GM13976 (cell line): ENCODE data around the gene SUGCT.

Experiments
- DNase-seq: peaks from one replicate; pipeline ENCODE4 v3.0.0; 2012; ENCODE audit warnings: low spot score
- in situ Hi-C: fragments of 300-500 bp; cut with MboI; formaldehyde crosslinking; loops from one replicate; pipeline ENCODE4 v1.12.0; 2022; ENCODE audit warnings: low sequenced_read_pairs, mixed read lengths, inconsistent platforms; ENCODE audit not compliant: unreplicated experiment
- TF ChIP-seq, protein P1 (sequence below): IDR thresholded peaks from 2 replicates; pipeline ENCODE4 v1.5.1; 2012; ENCODE audit warnings: borderline replicate concordance, mild to moderate bottlenecking; ENCODE audit not compliant: insufficient read depth; ENCODE audit errors: extremely low read depth, missing control alignments, control extremely low read depth

SUGCT gene

DNA sequence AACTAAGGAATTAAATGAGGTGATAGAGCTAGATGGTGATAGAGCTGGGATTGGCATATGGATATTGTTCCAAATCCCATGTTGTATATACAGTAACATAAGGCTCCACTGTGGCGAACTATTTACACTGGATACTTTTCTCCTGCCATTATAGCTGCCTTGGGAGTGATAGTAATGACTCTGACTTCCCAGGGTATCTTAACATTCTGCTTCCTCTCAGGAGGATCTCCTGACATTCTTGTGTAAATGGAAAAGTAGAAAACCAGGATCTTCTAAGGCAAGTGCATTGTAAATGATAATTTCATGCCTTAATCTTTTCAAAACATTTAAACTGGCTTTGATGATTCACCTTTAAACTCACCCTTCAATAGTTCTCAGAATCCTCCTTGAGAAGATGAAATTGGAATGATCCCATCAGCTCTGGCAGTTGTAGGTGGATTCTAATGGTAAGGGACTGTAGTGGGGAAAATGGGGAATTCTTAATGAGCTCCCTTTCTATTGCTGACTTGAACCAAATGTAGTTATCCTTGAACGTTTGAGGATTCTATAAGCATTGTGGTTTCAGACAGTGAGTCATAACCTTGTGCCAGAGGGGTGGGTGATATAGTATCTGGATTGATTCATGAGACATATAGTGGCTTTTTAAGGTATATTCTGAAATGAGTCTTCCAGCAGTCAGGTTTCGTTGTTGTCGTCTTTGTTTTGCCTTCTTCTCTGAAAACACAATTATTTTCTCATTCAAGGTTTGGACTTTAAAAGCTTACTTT is 450.0 kb downstream of the SUGCT start:
- in situ Hi-C loops = no loop called here
- TF ChIP-seq, protein P1, sequence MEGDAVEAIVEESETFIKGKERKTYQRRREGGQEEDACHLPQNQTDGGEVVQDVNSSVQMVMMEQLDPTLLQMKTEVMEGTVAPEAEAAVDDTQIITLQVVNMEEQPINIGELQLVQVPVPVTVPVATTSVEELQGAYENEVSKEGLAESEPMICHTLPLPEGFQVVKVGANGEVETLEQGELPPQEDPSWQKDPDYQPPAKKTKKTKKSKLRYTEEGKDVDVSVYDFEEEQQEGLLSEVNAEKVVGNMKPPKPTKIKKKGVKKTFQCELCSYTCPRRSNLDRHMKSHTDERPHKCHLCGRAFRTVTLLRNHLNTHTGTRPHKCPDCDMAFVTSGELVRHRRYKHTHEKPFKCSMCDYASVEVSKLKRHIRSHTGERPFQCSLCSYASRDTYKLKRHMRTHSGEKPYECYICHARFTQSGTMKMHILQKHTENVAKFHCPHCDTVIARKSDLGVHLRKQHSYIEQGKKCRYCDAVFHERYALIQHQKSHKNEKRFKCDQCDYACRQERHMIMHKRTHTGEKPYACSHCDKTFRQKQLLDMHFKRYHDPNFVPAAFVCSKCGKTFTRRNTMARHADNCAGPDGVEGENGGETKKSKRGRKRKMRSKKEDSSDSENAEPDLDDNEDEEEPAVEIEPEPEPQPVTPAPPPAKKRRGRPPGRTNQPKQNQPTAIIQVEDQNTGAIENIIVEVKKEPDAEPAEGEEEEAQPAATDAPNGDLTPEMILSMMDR = no peak
- no peak for DNase-seq

DNA sequence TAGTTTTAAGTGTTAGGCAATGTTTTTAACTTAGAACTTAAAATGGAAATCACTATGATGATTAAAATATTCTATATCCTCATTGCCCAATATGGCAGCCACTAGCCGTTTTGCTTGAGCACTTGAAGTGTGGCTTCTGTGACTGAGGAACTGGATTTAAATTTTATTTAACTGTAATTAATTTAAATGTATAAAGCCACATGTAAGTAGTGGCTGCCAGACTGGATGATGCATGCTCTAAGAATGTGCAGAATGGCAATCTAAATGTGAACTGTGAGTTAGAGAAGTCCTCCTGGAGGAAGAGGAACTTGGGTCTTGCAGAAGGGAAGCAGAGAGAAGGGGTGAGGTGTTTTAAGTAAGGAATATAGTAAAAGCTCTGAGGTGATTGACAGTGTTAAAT is 451.4 kb downstream of the SUGCT start:
- TF ChIP-seq, protein P1 = no peak
- in situ Hi-C loops = no loop called here
- no peak for DNase-seq

DNA sequence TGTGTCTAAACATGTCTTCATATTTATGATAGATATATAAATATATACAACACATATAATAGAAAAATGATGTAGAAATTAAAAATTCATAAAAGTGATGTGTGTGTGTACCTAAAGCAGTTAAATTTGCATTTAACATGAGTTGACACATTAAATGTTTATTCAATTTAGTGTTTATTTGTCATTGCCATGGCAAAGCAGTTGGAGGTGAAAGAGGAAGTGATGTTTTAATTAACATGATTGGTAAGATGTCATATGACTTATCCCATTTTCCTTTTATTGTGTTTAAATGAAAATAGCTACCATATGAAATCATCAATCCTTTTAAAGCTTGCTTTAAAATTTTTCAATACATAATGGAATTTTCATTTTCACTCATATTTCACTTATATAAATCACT is 452.6 kb downstream of the SUGCT start:
- TF ChIP-seq, protein P1 = no peak
- in situ Hi-C loops = no loop called here
- DNase-seq = no peak

DNA sequence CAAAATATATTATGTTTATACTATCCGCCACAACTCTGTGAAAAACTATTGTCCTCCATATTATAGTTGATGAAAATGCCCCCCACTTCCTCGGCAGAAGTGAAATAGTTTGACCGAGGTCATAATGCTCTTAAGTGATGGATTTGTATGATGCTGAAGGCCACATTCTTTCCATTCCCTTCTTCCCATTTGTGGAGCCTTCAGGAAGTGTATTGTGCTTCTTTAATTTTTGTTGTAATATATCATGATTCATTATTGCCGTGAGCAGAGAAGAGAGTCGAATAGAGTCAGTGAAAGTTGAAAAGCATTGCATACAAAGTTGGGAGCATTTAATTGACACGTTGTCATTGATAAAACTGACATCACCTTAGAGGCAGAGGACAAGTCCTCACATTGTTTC is 460.3 kb downstream of the SUGCT start:
- TF ChIP-seq, protein P1 = no peak
- DNase-seq = no peak
- in situ Hi-C loops = no loop called here

DNA sequence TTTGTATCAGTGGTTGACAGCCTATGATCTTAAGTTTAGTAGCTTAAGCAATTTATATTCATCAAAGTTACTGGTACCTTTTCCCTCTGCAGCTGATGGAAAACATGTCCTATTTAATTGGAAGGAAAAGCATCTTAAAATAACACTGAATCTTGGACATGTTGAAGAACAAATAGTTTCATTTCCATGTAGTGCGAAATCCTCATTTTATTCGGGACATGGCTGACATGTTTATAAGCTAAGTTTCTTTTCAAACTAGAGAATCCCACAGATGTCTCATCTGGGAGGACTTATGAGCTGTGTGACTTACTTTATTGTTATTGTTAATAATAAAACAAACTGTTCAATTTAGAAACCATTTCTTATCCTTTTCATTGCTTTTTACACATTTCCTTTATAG is 461.0 kb downstream of the SUGCT start:
- no peak for DNase-seq
- TF ChIP-seq, protein P1 = no peak
- in situ Hi-C loops = no loop called here

DNA sequence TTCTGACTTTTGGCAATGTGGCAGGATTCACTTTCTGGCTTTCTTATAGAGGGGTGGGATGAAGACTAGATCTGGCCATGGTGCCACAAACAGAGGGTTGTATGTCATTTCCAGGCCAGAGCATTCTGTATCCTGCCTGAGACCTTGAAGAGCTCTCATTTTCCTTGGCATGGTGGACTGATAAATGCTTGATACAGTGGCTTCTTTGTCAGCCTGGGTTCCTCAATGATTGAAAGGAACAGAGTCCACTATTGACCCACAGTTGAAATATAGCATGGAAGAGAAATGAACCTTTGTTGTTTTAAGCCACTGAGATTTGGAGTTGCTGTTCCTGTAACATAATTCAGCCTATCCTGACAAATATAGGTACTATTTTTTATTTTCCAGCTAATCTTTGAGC is 462.7 kb downstream of the SUGCT start:
- TF ChIP-seq, protein P1 = no peak
- DNase-seq = no peak
- in situ Hi-C loops = no loop called here
